GM19468 (cell line): ENCODE data around the gene KCNE3.

Source experiments
- ATAC-seq: cut with Tn5 transposase; IDR thresholded peaks from one replicate; pipeline ENCODE4 v1.9.1; 2021; ENCODE audit warnings: mild to moderate bottlenecking, moderate library complexity, moderate number of reproducible peaks; ENCODE audit not compliant: unreplicated experiment; ENCODE audit errors: extremely low read depth

The KCNE3 gene

GRCh38 chr11:74466916-74467885, at the start of gene KCNE3:
Gene KCNE3, minus strand, starts transcription at chr11:74467549. Its CDS starts 9,986 bp downstream, at chr11:74457563.
- ATAC-seq: no peak

DNA sequence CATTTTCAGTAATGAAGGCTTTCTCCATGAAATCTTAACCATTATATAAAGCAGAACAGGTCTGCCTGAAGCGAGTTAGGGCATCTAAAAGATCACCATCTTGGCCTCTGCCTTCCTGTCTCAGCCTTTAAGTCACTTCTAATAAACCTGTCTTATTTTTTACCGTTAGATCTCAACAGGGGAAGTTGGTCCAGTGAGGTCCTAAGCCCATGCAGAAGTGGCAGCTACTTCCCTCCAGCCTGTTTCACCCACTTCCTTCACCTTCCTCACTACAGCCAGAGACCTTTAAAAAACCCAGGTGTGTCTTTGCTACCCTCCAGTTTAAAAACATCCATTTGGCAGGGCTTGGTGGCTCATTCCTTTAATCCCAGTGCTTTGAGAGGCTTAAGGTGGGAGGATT, 40.2 kb upstream of the KCNE3 start:
- ATAC-seq: no peak

GRCh38 chr11:74506823-74507222, 39.5 kb upstream of the KCNE3 start:
- ATAC-seq: no peak

DNA sequence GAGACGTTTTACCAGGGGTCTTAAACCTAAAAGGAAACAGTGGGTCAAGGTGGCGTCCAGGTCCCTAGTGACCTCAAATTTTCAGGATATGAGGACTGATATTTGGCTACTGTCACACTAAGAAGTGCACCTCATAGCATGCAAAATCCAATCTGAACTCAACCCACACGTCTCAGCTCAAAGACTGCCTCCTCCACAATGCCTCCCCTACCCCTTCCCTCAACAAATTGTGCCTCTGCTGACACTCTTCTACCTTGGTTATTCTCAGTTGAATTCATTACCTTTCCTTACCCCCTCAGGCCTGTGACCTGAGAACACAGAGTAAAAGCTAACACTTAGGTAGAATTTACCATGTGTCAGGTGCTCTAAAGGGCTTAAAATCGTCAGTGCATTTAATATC, 38.6 kb upstream of the KCNE3 start:
- no peak for ATAC-seq

DNA sequence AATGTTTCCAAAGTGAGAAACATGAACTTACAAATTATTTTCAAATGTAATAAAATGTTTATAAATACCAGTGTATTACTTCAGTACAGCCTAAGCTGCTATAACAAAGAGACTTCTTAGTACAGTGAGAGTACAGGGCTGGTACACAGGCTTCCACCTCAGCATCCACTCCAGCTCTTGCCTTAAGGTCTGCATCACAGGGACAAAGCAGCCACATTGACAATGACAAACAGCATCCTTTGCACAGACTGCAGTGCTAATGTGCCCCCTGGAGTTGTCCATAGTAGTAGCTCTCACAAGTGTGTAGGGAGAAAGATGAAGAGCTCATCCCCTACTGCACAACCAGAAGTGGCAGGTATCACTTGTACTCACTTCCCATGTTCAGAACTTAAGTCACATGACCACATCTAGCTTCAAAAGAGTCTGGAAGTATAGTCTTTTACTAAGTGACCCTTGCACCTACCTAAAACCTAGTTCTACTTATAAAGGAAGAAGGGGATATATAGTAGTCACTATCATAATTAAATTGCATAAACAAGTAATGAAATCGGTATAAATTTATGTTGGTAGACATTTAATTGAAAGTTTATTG, 36.8 kb upstream of the KCNE3 start:
- no peak for ATAC-seq

GRCh38 chr11:74494916-74495315, 27.6 kb upstream of the KCNE3 start:
- no peak for ATAC-seq

DNA sequence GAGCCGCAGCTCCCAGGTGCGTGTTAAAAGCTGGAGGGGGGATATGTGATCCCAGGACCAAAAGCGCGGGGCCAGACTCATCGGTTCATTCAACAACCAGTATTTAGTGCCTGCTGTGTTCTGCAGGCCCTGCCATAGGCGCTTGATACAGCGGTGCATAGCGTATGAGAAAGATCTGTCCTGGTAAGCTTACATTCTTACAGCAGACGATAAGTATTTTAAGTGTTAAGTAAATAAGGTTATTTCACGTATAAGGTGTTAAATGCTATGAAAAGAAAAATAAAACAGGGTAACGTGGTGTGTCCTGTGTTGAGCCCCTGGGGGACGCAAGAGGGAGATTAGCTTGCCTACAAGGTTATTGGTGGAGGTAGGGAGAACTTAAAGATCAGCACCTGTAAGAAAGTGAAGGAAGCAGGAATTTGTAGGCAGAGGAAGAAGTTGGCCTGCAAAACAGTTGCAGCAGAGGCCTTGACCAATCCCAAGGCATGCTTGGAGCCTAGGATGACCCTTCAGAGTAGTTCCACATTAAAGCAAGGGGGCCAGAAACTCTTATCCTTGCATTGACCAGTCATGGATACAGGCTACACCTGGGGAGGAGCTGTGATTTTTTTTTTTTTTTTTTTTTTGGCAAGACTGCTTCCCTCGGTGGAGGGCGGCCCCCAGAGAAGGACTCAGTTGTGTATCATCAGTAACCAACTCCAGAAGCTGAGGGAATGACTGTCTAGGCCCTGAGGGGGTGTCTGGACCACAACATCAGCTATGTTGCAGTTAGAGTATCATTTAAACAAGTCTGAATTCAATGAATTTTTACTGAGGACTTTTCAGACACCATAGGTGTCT, 26.7 kb upstream of the KCNE3 start:
- no peak for ATAC-seq

GRCh38 chr11:74492974-74493790, 25.8 kb upstream of the KCNE3 start, which contains the start of gene LIPT2:
Gene LIPT2, minus strand, starts transcription at chr11:74493724. Its CDS starts 21 bp downstream, at chr11:74493703.
- ATAC-seq: peak; percentile 89

- no peak for ATAC-seq
Measured at GRCh38 chr11:74492084-74492483, 24.7 kb upstream of the KCNE3 start.

DNA sequence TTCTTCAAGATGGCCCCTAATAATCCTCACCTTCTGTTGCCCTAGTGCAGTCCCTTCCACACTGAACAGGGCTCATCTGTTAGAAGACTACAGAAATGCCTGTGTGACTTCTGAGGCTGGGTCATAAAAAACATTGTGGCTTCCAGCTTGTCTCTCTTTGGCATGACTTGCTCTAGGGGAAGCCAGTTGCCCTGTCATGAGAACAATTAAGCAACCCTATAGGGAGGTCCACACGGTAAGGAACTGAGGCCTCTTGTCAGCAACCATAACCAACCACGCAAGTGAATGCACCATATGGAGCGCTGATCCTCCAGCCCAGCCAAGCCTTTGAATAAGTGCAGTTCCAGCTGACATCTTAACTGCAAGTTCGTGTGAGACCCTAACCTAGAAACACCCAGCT, 23.6 kb upstream of the KCNE3 start:
- no peak for ATAC-seq

- ATAC-seq: no peak
Measured at GRCh38 chr11:74487875-74488274, 20.5 kb upstream of the KCNE3 start.

- no peak for ATAC-seq
Measured at GRCh38 chr11:74485868-74486267, 18.5 kb upstream of the KCNE3 start.

- no peak for ATAC-seq
Measured at GRCh38 chr11:74480688-74481417, 13.5 kb upstream of the KCNE3 start.

- ATAC-seq: no peak
Measured at GRCh38 chr11:74479732-74480123, 12.4 kb upstream of the KCNE3 start.

GRCh38 chr11:74478877-74479731, 11.8 kb upstream of the KCNE3 start:
- ATAC-seq: no peak

DNA sequence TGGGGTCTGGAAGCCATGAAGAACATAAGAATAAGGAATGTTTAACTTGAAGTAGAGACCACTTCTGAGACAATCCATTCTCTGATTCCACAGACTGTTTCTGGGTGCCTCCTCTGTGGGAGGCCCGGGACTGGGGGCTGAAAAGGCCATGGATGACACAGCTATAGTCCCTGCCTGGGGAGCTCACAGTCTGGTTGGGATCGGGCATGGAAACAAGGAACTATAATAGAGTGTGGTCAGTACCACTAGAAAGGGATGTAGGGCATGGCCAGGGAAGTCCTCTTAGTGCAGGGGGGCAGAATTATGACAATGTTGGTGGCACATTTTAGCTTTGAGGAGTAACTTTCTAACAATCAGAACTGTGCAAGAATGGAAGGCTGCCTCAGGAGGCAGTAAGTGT, 9.2 kb upstream of the KCNE3 start:
- ATAC-seq: no peak

GRCh38 chr11:74474316-74474715, 7.0 kb upstream of the KCNE3 start:
- no peak for ATAC-seq
